Retinal pigment epithelial cell (primary cell): ENCODE results near the gene ZDHHC9.

Source experiments
- DNase-seq: peaks from one replicate; pipeline ENCODE4 v3.0.0-alpha.2; 2010; ENCODE audit warnings: low read depth
- H3K4me3 ChIP-seq: 2 replicates; pipeline ENCODE4 v1.5.1; 2011; ENCODE audit warnings: mild to moderate bottlenecking, low read length, control low read depth, moderate library complexity
- CTCF ChIP-seq: conservative IDR thresholded peaks from 2 replicates; pipeline ENCODE4 v1.5.1; 2011; ENCODE audit warnings: low read depth, low read length, control low read depth, inconsistent platforms

Gene ZDHHC9

GRCh38 chrX:129754056-129755024 lies 89.3 kb downstream of the ZDHHC9 start:
- no peak overlapping the region for H3K4me3 ChIP-seq
- DNase-seq, result no peak
- peak; percentile 46 for TF ChIP-seq CTCF
